Fibroblast of skin of right biceps (primary cell): ENCODE measurements around the gene PEX16.

Experiments
- DNase-seq: peaks from one replicate; pipeline ENCODE4 v3.0.0-alpha.2; 2013

Gene PEX16

DNA sequence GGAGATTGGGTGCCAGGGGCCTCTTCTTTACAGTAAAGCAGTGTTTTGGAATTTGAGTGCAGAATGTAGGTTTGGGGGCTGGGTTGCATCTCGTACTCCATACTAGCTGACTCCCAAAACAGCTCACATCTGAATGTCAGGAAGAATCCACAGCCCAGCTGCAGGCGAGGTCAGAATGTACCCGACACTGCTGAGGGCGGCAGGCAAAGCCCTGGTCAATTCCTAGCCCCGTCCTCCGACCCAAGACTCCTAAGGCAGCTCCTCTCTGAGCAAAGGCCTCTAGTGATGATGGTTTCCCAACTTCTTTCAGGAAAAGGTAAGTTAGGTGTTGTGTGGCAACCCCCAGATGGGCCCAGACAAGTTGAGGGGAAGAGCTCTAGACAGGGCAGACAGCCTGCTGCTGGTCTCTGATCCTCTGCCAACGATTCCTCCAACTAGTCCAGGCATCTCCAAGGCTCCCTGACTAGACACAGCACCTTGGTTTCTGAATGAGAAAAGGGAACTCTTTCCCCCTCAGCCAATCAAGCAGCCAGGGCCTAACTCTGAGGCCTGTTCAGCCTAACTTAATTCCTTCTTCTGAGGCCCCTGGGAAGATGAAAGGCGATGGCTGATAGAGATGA is 13.4 kb upstream of the PEX16 start:
- no peak for DNase-seq

DNA sequence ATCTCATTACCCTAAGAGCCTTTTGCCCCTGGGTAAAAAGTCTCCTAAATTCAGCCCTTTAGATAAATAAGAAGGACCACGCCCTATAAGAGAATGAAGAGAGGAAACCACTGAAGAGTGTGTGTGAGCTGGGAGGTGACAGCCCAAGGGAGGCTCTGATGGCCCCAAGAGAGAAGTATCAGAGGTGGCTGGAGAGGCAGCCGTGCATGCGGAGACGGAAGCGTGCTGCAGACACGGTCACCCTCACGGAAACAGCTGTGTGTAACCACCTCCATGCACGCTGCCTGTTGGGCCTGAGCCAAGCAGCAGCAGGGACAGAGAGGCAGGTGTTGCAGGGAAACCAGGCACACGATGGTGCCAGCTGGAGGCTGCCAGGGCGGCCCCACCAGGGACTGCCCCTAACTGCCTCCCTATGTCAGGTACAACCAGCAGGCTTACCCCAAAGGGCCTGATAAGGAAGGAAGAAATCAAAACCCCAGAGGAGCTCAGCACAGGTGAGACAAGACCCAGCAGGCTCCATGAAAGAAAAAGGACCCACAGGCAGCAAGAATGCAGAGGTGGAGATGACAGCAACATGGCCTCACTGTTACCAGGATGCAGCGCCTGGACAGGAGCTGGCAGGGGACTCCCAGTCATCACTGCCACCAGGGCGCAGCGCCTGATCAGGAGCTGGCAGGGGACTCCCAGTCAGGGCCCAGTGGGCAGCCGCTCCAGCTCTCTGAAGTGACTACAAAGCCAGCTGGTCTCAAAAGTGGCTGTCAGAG is 12.5 kb upstream of the PEX16 start:
- DNase-seq = no peak

DNA sequence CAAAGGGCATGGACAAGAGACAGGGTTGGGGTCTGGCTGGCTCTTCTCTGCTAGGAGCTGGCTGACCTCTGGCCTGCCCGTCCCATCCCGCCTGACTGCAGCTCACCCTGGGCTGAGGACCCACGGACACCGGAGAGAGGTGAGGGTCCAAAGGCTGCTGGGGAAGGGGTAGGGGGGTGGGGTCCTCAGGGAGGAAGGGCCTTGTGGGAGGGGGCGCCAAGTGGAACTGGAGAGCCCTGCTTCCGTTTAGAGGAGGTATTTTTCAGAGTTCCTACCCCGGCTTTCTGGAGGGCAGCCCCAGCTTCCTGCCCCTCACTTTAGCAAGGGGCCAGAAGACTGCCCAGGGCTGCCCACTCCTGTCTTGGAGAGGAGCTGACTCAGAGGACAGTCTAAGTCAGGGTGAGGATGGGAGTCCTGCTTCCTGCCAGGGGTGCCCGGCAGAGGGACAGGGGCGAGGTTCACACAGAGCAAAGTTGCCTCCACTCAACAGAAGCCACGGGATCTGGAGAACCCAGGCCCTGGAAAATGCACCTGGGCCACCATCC is 11.9 kb upstream of the PEX16 start:
- DNase-seq = no peak

DNA sequence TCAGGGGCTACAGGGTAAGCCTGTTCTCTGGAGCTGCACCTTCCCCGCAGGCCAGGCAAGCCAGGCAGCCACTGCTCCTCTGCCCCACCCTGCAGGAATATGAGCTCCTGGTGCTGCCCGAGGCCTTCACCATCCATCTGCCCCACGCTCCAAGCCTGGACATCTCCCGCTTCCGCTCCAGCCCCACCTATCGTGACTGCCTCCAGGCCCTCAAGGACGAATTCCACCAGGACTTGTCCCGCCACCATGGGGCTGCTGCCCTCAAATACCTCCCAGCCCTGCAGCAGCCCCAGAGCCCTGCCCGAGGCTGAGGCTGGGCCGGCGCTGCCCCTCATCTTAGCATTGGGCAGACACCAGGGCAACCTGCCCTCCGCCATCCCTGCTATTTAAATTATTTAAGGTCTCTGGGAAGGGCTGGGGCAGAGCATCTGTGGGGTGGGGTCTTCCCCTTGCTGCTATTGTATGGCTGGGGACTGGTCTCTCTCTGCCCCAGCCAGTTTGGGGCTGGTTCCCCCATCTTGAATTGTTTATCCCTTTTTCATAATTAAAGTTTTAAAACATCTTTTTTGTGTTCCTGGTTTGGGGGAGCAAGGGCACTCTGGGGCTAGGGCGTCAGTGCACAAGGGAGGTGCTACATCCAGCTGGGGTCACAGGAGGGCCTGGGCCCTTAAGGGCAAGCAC is 11.0 kb upstream of the PEX16 start:
- no peak for DNase-seq

DNA sequence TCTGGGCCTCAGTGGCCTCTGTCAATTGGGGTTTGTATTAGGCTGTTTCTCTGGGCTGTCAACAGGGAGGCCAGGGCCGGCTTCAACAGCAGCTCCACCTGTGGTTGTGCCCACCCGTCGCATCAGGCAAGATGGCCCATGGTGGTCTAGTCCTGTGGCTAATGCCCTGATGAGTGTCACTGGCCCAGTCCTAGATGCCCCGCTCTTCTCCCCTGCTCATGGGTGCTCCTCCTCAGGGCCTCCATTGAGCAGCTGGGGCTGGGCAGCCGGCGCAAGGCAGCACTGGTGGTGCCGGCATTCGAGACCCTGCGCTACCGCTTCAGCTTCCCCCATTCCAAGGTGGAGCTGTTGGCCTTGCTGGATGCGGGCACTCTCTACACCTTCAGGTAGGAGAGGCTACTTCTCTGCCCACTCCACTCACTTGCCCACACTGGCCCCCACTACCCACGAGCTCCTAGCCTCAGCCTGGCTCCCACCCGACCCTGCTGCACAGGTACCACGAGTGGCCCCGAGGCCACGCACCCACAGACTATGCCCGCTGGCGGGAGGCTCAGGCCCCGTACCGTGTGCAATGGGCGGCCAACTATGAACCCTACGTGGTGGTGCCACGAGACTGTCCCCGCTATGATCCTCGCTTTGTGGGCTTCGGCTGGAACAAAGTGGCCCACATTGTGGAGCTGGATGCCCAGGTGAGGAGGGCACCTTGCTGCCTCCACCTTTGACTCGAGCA is 10.2 kb upstream of the PEX16 start:
- no peak for DNase-seq

GRCh38 chr11:45927332-45927683 is 9.6 kb upstream of the PEX16 start:
- DNase-seq = no peak

DNA sequence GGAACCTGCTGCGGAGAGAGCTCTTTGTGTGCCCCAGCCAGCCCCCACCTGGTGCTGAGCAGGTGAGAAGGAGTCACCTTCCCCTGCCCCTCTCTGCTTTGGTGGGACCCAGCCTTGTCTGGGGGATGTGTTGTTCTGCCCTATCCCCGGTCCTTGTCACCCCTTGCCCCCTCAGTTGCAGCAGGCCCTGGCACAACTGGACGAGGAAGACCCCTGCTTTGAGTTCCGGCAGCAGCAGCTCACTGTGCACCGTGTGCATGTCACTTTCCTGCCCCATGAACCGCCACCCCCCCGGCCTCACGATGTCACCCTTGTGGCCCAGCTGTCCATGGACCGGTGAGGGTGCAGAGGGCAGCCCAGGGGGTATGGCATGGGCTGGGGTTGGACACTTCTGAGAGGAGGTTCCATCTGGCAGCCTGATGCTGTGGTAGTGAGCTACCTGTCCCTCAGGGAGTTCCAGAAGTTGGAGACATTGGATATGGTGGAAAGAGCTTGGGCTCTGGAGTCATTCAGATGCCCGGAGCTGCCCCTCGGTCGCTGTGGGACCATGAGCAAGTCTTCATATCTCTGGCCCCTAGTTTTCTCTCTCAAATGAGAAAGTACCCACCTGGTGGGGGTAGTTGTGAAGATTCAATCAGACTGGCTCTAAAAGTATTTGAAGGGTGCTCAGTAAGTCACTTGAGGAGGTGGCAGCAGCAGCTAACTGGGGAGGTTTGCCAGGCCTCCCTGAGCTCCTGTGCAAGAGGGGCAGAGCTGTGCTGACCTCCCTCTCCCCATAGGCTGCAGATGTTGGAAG is 9.1 kb upstream of the PEX16 start:
- no peak for DNase-seq

- no peak for DNase-seq
These were observed 8.3 kb upstream of the PEX16 start for GRCh38 chr11:45926001-45926401.

DNA sequence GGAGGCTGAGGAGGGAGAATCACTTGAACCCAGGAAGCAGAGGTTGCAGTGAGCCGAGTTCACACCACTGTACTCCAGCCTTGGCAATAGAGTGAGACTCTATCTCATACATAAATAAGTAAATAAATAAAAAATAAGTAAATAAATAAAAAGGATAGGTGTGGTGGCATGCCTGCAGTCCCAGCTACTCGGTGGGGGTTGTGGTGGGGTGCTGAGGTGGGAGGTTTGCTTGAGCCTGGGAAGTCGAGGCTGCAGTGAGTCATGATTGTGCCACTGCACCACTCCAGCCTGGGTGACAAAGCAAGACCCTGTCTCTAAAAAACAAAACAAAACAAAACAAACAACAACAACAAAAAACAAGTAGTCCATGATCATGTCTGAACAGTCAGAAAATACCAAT is 7.9 kb upstream of the PEX16 start:
- no peak for DNase-seq

DNA sequence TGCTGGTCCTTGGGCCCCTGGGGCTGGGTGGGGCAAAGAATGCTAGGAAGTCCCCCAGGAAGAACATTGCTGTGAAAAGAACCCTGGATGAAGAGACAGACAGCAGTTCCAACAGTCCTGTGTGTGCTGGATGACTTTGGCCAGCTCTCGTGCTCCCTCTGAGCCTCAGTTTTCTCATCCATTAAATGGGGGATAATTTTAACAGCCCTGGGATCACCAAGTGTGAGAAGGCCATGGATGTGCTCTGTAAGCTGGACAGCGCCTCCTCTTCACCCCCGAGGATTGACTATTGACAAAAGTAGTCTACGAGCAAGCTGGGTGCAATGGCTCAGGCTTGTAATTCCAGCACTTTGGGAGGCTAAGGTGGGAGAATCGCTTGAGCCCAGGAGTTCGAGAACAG is 7.2 kb upstream of the PEX16 start:
- DNase-seq = no peak

DNA sequence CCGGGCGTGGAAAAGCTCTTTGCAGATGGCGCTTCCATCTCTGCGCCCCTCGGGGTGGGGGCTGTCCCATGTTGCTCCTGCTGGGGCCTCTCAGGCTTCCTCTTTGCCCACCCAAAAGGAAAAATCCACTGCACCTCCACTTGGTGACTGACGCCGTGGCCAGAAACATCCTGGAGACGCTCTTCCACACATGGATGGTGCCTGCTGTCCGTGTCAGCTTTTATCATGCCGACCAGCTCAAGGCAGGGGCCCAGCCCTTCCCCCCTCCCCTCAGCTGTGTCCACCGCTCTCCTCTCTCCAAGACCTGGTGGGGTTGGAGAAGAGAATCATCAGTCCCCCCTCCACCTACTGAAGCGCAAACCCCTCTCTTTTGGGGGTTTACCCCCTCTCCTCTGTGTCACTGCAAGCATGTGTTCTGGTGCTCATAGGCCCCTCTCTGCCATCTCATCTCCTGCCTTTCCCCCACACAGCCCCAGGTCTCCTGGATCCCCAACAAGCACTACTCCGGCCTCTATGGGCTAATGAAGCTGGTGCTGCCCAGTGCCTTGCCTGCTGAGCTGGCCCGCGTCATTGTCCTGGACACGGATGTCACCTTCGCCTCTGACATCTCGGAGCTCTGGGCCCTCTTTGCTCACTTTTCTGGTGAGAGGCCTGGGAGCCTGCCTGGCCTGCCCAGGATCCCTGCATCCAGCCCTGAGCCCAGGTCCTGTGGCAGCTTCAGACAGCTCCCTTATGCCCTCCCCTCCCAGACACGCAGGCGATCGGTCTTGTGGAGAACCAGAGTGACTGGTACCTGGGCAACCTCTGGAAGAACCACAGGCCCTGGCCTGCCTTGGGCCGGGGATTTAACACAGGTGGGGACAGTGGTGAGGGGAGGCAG is 6.6 kb upstream of the PEX16 start:
- no peak for DNase-seq

DNA sequence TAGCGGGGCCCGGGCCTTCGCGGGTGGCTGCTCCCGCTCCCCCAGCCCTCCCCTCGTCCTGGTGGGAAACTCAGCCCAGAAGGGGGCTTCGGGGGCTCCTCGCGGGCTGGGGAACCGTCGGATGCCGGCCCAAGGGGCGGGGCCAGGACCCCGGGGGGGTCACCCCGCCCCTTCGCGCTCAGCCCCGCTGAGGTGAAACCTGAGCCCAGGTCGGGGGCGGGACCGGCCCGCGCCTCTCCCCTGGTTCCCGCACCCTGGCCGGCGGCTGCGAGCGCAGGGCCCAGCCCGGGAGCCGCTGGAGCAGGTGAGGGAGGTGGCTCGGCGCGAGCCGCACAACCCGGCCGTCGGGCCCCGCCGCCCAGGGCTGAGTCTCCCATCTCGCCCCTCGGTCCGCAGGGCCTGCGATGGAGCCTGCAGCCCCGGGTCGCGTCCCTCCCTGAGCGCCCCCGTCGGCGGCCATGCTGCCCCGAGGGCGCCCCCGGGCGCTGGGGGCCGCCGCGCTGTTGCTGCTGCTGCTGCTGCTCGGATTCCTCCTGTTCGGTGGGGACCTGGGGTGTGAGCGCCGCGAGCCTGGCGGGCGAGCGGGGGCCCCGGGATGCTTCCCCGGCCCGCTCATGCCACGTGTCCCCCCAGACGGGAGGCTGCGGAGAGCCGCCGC is 4.9 kb upstream of the PEX16 start, which contains the start of gene LARGE2:
LARGE2 (plus strand) TSS at position 232 of the 658 bp plus-strand sequence; CDS start at position 459, 227 bp downstream.
- DNase-seq = no peak

DNA sequence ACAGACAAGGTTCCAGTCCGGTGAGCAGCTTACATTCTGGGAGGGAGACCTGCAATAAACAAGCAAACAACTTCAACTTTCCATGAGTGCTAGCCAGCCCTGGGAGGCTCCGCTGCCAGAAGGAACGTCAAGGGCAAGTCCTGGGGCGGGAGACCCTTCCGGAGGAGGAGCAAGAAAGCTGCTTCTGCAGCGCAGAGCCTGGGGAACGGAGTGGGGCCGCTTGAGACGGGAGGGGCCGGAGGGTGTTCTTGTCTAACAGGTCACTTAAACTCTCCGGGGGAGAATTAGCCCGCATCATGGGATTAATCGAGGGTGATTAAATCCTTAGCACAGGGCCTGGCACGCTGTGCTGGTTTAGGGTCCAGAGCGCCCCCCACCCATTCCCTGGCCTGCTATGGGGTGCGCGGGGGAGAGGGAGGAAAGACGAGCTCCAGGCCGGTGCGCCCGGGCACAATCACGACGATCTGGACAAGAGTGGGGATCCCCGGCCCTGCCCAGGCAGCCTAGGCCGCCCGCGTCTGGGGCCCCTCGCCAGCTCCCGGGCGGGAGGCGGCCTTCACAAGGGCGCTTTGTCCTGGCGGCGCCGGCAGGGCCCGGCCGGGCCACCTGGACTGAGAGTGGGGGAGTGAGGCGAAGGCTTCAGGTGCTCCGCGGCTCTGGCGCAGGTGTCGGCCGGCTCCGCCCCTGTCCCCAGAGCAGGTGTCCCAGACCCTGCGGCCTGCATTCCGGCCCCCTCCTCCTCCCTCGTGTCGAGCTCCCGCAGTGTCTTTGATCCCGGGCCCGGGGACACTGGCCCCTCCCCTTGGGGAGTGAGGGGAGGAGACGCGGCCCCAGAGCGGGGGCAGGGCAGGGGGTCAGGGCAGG is 4.1 kb upstream of the PEX16 start:
- DNase-seq = no peak

DNA sequence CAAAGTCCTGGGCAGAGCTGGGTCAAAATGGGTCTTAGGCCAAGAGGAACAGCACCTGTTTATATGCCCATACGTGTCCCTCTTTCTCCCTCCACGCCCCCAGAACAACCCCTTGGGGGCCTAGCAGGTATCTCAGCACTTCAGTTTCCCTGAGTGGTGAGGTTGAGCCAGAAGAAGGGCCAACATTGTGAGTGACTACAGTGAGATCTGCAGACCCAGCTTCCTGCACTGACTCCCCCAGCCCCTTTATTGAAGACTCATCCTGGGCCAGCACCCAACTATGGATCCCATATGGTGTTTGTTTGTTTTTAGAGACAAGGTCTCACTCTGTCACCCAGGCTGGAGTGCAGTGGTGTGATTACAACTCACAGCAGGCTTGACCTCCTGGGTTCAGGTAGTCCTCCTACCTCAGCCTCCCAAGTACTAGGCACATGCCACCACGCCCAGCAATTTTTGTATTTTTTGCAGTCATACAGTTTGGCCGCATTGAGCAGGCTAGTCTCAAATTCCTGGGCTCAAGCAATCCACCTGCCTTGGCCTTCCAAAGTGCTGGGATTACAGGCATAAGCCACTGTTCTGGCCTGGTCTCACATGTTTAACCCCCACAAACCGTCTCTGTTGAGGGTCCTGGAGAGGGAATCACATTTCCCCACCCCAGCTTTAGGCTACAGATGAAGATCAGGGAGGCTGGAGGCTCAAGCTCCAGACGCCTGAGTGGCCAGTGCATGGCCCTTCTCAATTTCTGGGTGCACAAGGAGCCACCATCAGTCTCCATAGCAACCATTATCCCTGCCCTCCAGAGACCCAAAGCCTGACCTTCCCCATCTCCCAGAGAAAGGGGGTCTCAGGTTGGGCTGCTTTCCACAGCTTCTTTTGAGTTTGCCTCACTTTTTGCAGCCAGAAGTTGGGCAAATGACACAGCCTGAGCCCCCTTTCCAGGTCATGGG is 3.1 kb upstream of the PEX16 start:
- DNase-seq = no peak

DNA sequence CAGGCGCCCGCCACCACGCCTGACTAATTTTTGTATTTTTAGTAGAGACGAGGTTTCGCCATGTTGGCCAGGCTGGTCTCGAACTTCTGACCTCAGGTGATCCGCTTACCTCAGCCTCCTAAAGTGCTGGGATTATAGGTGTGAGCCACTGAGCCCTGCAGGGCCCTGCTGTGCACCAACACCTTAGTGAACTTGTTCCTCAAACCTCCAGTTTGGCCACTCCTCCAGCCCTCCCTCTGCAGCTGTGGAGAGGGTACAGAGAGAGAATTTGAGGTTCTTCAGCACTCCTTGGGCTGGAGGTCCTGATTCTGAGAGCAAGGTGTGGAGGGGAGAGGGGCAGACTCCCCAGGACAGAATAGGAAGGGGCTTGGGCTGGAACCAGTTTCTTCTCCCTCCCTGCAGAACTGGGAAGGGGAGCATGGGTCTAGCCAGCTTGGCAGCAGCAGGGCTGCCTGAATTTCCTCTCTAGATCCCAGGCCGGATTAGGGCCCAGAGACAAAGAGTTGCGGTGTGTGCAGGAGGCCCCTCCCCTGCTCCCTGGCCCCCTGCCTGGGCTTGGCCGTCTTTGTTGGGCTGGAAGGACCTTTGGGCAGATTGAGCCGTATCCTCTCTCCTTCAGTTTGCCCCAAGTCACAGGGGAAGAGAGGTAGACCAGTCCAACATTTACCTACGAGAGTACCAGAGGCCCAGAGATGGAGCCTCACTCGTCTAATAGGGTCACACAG is 2.3 kb upstream of the PEX16 start:
- no peak for DNase-seq

GRCh38 chr11:45918962-45919675 is 1.4 kb upstream of the PEX16 start:
- DNase-seq = no peak

- peak; percentile 67 for DNase-seq
These were observed 759 bp upstream of the PEX16 start for GRCh38 chr11:45918331-45918941.
